GM15510 (cell line): ENCODE data around the gene TDRD9.

Experiments used
- POLR2A ChIP-seq: IDR thresholded peaks from 3 replicates; pipeline ENCODE4 v1.6.1; 2011; ENCODE audit warnings: borderline replicate concordance; ENCODE audit not compliant: insufficient read length; ENCODE audit errors: extremely low read depth

TDRD9 gene

GRCh38 chr14:104041430-104042104 lies 113.3 kb downstream of the TDRD9 start:
- no peak for TF ChIP-seq POLR2A

GRCh38 chr14:104044016-104044415 lies 115.8 kb downstream of the TDRD9 start:
- no peak for TF ChIP-seq POLR2A

- TF ChIP-seq POLR2A, result no peak
Measured at GRCh38 chr14:104047761-104048160, 119.5 kb downstream of the TDRD9 start.

GRCh38 chr14:104048758-104049507 lies 120.7 kb downstream of the TDRD9 start:
- no peak for TF ChIP-seq POLR2A

GRCh38 chr14:104049576-104050240 lies 121.5 kb downstream of the TDRD9 start:
- TF ChIP-seq POLR2A, result no peak

GRCh38 chr14:104051092-104051813 lies 123.0 kb downstream of the TDRD9 start:
- no peak for TF ChIP-seq POLR2A

- no peak for TF ChIP-seq POLR2A
Measured at GRCh38 chr14:104054222-104054905, 126.1 kb downstream of the TDRD9 start.

- no peak for TF ChIP-seq POLR2A
Measured at GRCh38 chr14:104062281-104062680, 134.0 kb downstream of the TDRD9 start.

GRCh38 chr14:104064003-104064402 lies 135.7 kb downstream of the TDRD9 start:
- TF ChIP-seq POLR2A, result no peak

- TF ChIP-seq POLR2A, result no peak
Measured at GRCh38 chr14:104066279-104066678, 138.0 kb downstream of the TDRD9 start.

GRCh38 chr14:104066719-104067295 lies 138.6 kb downstream of the TDRD9 start:
- no peak for TF ChIP-seq POLR2A

GRCh38 chr14:104069541-104069940 lies 141.3 kb downstream of the TDRD9 start:
- no peak for TF ChIP-seq POLR2A

GRCh38 chr14:104072586-104072985 lies 144.3 kb downstream of the TDRD9 start:
- no peak for TF ChIP-seq POLR2A

GRCh38 chr14:104073764-104074163 lies 145.5 kb downstream of the TDRD9 start:
- no peak for TF ChIP-seq POLR2A
